Lung (tissue), 12 donors: ENCODE measurements around the gene ZFYVE9. TPM values are rescaled to one million over a fixed set of nuclear protein-coding genes. Genes with fewer than 3 reads are reported as not detected.

Source experiments
- ATAC-seq: fragments of 200-7000 bp; cut with Tn5 transposase; one replicate; pipeline ENCODE4 v1.9.1; 2020; ENCODE audit warnings: moderate number of reproducible peaks; ENCODE audit not compliant: insufficient read depth, low FRiP score
- DNase-seq, 3 donors: peaks; one replicate each; pipeline ENCODE4 v3.0.0-alpha.2; 2013 to 2017
- H3K27ac ChIP-seq, 2 donors: one replicate each; pipeline ENCODE4 v1.5.1; 2013; ENCODE audit warnings: mild to moderate bottlenecking in 2 of 2, moderate library complexity in 2 of 2, control low read depth in 1 of 2, inconsistent platforms in 1 of 2, low read depth in 1 of 2, low read length in 1 of 2
- H3K27me3 ChIP-seq, 3 donors: one replicate each; pipeline ENCODE4 v1.5.1; 2013; ENCODE audit warnings: low read length in 2 of 3; ENCODE audit not compliant: control insufficient read depth in 3 of 3, insufficient read depth in 3 of 3
- H3K36me3 ChIP-seq, 4 donors: one replicate each; pipeline ENCODE4 v1.5.1; 2013; ENCODE audit warnings: low read length in 4 of 4, mild to moderate bottlenecking in 1 of 4, moderate library complexity in 1 of 4; ENCODE audit not compliant: control insufficient read depth in 4 of 4, insufficient read depth in 4 of 4
- H3K4me1 ChIP-seq, 5 donors: one replicate each; pipeline ENCODE4 v1.5.1; 2013; ENCODE audit warnings: low read length in 5 of 5, mild to moderate bottlenecking in 2 of 5, moderate library complexity in 1 of 5; ENCODE audit not compliant: control insufficient read depth in 5 of 5, insufficient read depth in 5 of 5
- H3K4me3 ChIP-seq: one replicate; pipeline ENCODE4 v1.5.1; 2013; ENCODE audit warnings: mild to moderate bottlenecking, control low read depth, moderate library complexity
- H3K9ac ChIP-seq, 2 donors: one replicate each; pipeline ENCODE4 v1.5.1; 2013; ENCODE audit warnings: low read length in 2 of 2, control low read depth in 1 of 2; ENCODE audit not compliant: insufficient read depth in 1 of 2
- H3K9me3 ChIP-seq, 4 donors: one replicate each; pipeline ENCODE4 v1.5.1; 2013; ENCODE audit warnings: low read length in 3 of 4, mild to moderate bottlenecking in 1 of 4, moderate library complexity in 1 of 4; ENCODE audit not compliant: control insufficient read depth in 4 of 4, insufficient read depth in 3 of 4
- CTCF ChIP-seq: IDR thresholded peaks from 2 replicates; pipeline ENCODE4 v1.5.1; 2012; ENCODE audit warnings: mild to moderate bottlenecking; ENCODE audit errors: control extremely low read depth, extremely low read depth
- WGBS, 2 donors: extraction: QIAGEN DNeasy Blood & Tissue Kit; methylation state at CpG; one replicate each; pipeline ENCODE4 v1.1.7; 2013; 5-methylcytosine and 5-hydroxymethylcytosine counted together
- polyA plus RNA-seq, 2 donors: library from polyadenylated mRNA; stranded (reverse); fragments of 200-250 nt; gene quantifications; one replicate each; pipeline ENCODE4 v1.2.1, GENCODE V29; 2013
- total RNA-seq, 2 donors: library from RNA; depleted of rRNA in 1 of 2; stranded (reverse); fragments of >200 nt in 1 of 2; gene quantifications; one replicate each; pipeline ENCODE4 v1.2.1, GENCODE V29; 2014 to 2021
- donor health status: control.
- donor health status: control.
- donor health status: Bipolar disorder and iron deficiency.
- donor health status: healthy.
- donor health status: DM: yes; HTN: yes; CAD: no.

ZFYVE9 gene
- total and polyA plus RNA-seq, 4 donors = 3.3 to 51.5 (median 9.9) TPM

GRCh38 chr1:52365071-52365745 lies 223.3 kb downstream of the ZFYVE9 start:
- peak; percentile 19 for ATAC-seq
- H3K4me3 ChIP-seq = peak overlapping the region; percentile 94
- H3K27me3 ChIP-seq = peaks cover 0 to 6% (median 0%) of the 10 kb centered on the region in 3 donors
- H3K36me3 ChIP-seq = peaks cover 10 to 25% (median 23%) of the 10 kb centered on the region in 4 donors
- H3K9me3 ChIP-seq = no peaks in the 10 kb centered on the region
- 8 to 9% methylated on average over 22 of the region's 22 CpGs for WGBS, 2 donors
- peak; percentile 45 to 47 (median 45) for DNase-seq
- H3K9ac ChIP-seq = peak overlapping the region; percentile 59 to 81
- peak overlapping the region; percentile 88 to 98 for H3K27ac ChIP-seq
- H3K4me1 ChIP-seq = peaks cover 0 to 15% (median 5%) of the 10 kb centered on the region in 5 donors
- no peak for TF ChIP-seq CTCF

- DNase-seq (peak; percentile 96 to 98 (median 98)), ATAC-seq (peak; percentile 93)
- H3K36me3 ChIP-seq = peaks cover 5 to 19% (median 17%) of the 10 kb centered on the region in 4 donors
- H3K9ac ChIP-seq = peak within 1 kb of the TSS; percentile 59 to 81
- H3K4me3 ChIP-seq = peak within 1 kb of the TSS; percentile 94
- H3K4me1 ChIP-seq = peaks cover 0 to 15% (median 5%) of the 10 kb centered on the region in 5 donors
- no peak for TF ChIP-seq CTCF
- 0% methylated on average over 56 to 92 of the region's 92 CpGs for WGBS, 2 donors
- peak within 1 kb of the TSS; percentile 88 to 98 for H3K27ac ChIP-seq
- peaks cover 0 to 6% (median 0%) of the 10 kb centered on the region in 3 donors for H3K27me3 ChIP-seq
- no peaks in the 10 kb centered on the region for H3K9me3 ChIP-seq
Observed at GRCh38 chr1:52365746-52366516, 224.0 kb downstream of the ZFYVE9 start, which contains the start of gene CC2D1B. TSS of gene CC2D1B (minus strand) at chr1:52366205. CDS start at chr1:52364620, 1,585 bp downstream.

- WGBS, 2 donors = 15 to 21% methylated on average over 8 of the region's 8 CpGs
- H3K36me3 ChIP-seq = peaks cover 4 to 14% (median 12%) of the 10 kb centered on the region in 4 donors
- peaks cover 0 to 6% (median 0%) of the 10 kb centered on the region in 3 donors for H3K27me3 ChIP-seq
- no peak overlapping the region for H3K9ac ChIP-seq
- H3K9me3 ChIP-seq = no peaks in the 10 kb centered on the region
- H3K27ac ChIP-seq = peak overlapping the region; percentile 88 to 98
- DNase-seq = no peak
- H3K4me1 ChIP-seq = peaks cover 0 to 15% (median 5%) of the 10 kb centered on the region in 5 donors
- ATAC-seq = no peak
- TF ChIP-seq CTCF = no peak
- peak overlapping the region; percentile 94 for H3K4me3 ChIP-seq
Observed at GRCh38 chr1:52366517-52366827, 224.6 kb downstream of the ZFYVE9 start.
